ENCODE measurements around the gene CNOT4.
A peak's percentile ranks its signal among the peaks of the same experiment; 100 is the strongest.

Gene CNOT4

GRCh38 chr7:135509839-135510591 lies at the start of gene CNOT4:
Gene CNOT4 (minus strand): TSS chr7:135510102. CDS start chr7:135438331, 71,771 bp downstream.
- H3K4me3 ChIP-seq (ENCODE audit: low read depth, low read length) = peak within 1 kb of the TSS; percentile 97
- TF ChIP-seq CTCF (IDR thresholded peaks at IDR 0.05; ENCODE audit: low read depth, low read length) = no peak

DNA sequence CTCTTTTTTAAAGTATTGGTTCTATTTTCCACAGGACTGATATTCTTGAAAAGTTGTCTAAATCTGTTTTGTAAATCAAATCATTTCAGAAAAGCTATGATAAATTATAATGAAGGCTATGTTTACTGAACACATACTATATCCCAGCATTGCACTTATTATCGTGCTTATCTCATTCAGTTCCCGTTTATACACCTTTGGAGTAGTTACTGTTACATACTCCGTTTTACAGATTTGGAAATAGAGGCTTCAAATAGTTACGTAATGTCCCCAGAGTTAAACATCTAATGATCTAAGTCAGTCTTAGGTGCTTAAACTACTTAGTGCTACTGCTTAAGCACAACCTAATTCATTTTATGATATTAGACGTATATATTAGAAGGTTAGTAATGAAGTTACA lies 49.0 kb upstream of the CNOT4 start:
- peak overlapping the region; percentile 92 for H3K4me3 ChIP-seq (ENCODE audit: low read depth, low read length)
- TF ChIP-seq CTCF (IDR thresholded peaks at IDR 0.05; ENCODE audit: low read depth, low read length) = no peak

- TF ChIP-seq CTCF (IDR thresholded peaks at IDR 0.05; ENCODE audit: low read depth, low read length) = peak; percentile 22
- H3K4me3 ChIP-seq (ENCODE audit: low read depth, low read length) = peak overlapping the region; percentile 92
Observed at GRCh38 chr7:135558337-135558767, 48.5 kb upstream of the CNOT4 start.

DNA sequence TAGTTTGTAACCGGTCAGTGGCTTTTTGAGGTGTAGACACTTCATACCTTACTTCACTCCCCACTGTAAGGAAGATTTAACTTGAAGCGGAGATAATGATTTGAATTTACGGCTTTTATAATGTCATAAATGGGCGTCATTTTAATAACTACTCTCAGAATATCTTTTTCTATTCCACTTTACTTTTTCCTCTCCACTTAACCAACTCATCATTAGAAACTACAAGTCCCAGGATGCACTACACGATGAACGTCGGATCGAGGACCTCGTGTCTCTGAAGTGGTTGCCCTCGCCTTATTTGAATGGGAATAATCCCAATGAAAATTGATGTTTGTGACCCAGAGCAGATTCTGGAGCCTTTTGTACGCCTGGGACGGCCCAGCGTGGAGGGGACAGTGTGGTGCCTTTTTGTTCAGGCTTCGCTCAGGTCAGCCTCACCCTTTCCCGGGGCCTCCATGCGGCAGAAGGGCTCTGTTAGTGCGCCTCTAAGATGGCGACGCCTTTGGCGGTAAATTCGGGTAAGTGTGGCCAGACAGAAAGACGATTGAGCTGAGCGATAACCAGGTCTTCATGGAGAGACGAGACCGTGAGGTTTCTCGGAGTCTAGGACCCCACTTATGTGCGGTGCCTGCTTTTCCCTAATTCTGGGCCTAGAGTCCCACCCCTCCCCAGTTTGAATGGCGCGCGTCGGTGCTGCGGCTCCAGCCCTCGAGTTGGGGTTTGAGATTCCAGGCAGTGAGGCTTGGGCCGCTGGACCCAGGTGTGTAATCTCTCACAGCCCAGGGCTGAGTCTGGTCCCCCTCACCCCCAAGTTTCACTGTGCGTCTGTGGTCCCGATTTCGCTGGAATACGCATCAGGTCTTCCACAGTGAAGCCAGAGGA lies 47.8 kb upstream of the CNOT4 start, which contains the start of gene NUP205:
NUP205 (plus strand) TSS at position 463 of the 882 bp plus-strand sequence; CDS start at position 491, 28 bp downstream.
- H3K4me3 ChIP-seq (ENCODE audit: low read depth, low read length) = peak within 1 kb of the TSS; percentile 92
- TF ChIP-seq CTCF (IDR thresholded peaks at IDR 0.05; ENCODE audit: low read depth, low read length) = no peak

DNA sequence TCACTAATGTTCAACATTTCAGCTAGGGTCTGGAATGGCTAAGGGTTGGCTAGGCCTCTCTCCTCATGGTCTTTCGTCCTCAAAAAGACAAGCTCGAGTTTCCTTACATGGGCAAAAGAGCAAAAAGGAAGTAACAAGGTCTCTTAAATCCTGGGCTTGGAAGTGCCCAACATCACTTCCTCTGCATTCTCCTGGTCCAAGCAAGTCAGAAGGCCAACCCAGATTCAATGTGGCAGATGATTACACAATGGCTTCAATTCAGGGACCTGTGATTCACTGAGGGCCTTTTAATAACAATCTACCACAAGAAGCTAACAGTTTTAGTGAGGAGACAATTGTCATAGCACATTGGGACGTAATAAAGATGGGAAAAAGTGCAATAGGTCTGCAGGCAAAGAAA lies 43.4 kb upstream of the CNOT4 start:
- no peak for TF ChIP-seq CTCF (IDR thresholded peaks at IDR 0.05; ENCODE audit: low read depth, low read length)

GRCh38 chr7:135552148-135552547 lies 42.2 kb upstream of the CNOT4 start:
- no peak overlapping the region for H3K4me3 ChIP-seq (ENCODE audit: low read depth, low read length)
- no peak for TF ChIP-seq CTCF (IDR thresholded peaks at IDR 0.05; ENCODE audit: low read depth, low read length)

More for the DNA sequence above, 43.4 kb upstream of the CNOT4 start:
- H3K4me3 ChIP-seq (ENCODE audit: low read depth, low read length) = no peak overlapping the region
